ENCODE results near the gene CDH13. TPM values are rescaled to one million over a fixed set of nuclear protein-coding genes. Genes with fewer than 3 reads are reported as not detected.
"Not testable (repeated sequence)": the region's sequence is repeated elsewhere in the genome, so short reads cannot be mapped to it uniquely, and the experiment has no call there.

CDH13 gene
- total RNA-seq, 1 donor from 2014 or later = 45.1 TPM

GRCh38 chr16:82926500-82926899, 299.7 kb downstream of the CDH13 start:
- no peak overlapping the region for H3K4me3 Mint-ChIP-seq (ENCODE audit: unreplicated experiment)
- H3K4me1 Mint-ChIP-seq (ENCODE audit: low read depth) = no peaks in the 10 kb centered on the region
- H3K36me3 Mint-ChIP-seq (ENCODE audit: low read depth) = no peaks in the 10 kb centered on the region
- H3K27ac Mint-ChIP-seq (ENCODE audit: unreplicated experiment) = no peak overlapping the region
- peaks cover 9% of the 10 kb centered on the region for H3K9me3 Mint-ChIP-seq (ENCODE audit: low read depth)
- TF ChIP-seq CTCF (IDR thresholded peaks at IDR 0.05) = no peak
- H3K27me3 Mint-ChIP-seq (ENCODE audit: low read depth) = no peaks in the 10 kb centered on the region
- DNase-seq (ENCODE audit: low spot score) = no peak

- H3K27ac Mint-ChIP-seq (ENCODE audit: unreplicated experiment); H3K4me1 Mint-ChIP-seq (ENCODE audit: low read depth); H3K27me3 Mint-ChIP-seq (ENCODE audit: low read depth); H3K9me3 Mint-ChIP-seq (ENCODE audit: low read depth); H3K36me3 Mint-ChIP-seq (ENCODE audit: low read depth); DNase-seq (ENCODE audit: low spot score); H3K4me3 Mint-ChIP-seq (ENCODE audit: unreplicated experiment): not testable (repeated sequence)
Measured at GRCh38 chr16:82933933-82934332, 307.2 kb downstream of the CDH13 start.

GRCh38 chr16:82935766-82936165, 309.0 kb downstream of the CDH13 start:
- Mint-ChIP-seq H3K9me3 (ENCODE audit: low read depth) (no peaks in the 10 kb centered on the region), H3K4me1 (ENCODE audit: low read depth) (peaks cover 6% of the 10 kb centered on the region), H3K27ac (ENCODE audit: unreplicated experiment) (no peak overlapping the region), H3K4me3 (ENCODE audit: unreplicated experiment) (no peak overlapping the region), H3K27me3 (ENCODE audit: low read depth) (no peaks in the 10 kb centered on the region), H3K36me3 (ENCODE audit: low read depth) (no peaks in the 10 kb centered on the region)
- peak; percentile 11 for TF ChIP-seq CTCF (IDR thresholded peaks at IDR 0.05)
- no peak for DNase-seq (ENCODE audit: low spot score)

- peaks cover 6% of the 10 kb centered on the region for H3K4me1 Mint-ChIP-seq (ENCODE audit: low read depth)
- peak overlapping the region; percentile 6 for H3K27ac Mint-ChIP-seq (ENCODE audit: unreplicated experiment)
- no peak for DNase-seq (ENCODE audit: low spot score)
- no peak overlapping the region for H3K4me3 Mint-ChIP-seq (ENCODE audit: unreplicated experiment)
- H3K36me3 Mint-ChIP-seq (ENCODE audit: low read depth) = no peaks in the 10 kb centered on the region
- H3K27me3 Mint-ChIP-seq (ENCODE audit: low read depth) = no peaks in the 10 kb centered on the region
- H3K9me3 Mint-ChIP-seq (ENCODE audit: low read depth) = no peaks in the 10 kb centered on the region
- TF ChIP-seq CTCF (IDR thresholded peaks at IDR 0.05) = no peak
Measured at GRCh38 chr16:82936941-82937551, 310.3 kb downstream of the CDH13 start.

- Mint-ChIP-seq H3K27me3 (ENCODE audit: low read depth) (no peaks in the 10 kb centered on the region), H3K36me3 (ENCODE audit: low read depth) (no peaks in the 10 kb centered on the region), H3K4me3 (ENCODE audit: unreplicated experiment) (no peak overlapping the region), H3K4me1 (ENCODE audit: low read depth) (peaks cover 6% of the 10 kb centered on the region), H3K9me3 (ENCODE audit: low read depth) (no peaks in the 10 kb centered on the region), H3K27ac (ENCODE audit: unreplicated experiment) (no peak overlapping the region)
- TF ChIP-seq CTCF (IDR thresholded peaks at IDR 0.05) = no peak
- DNase-seq (ENCODE audit: low spot score) = no peak
Measured at GRCh38 chr16:82937926-82938520, 311.3 kb downstream of the CDH13 start.

GRCh38 chr16:82943371-82943770, 316.6 kb downstream of the CDH13 start:
- TF ChIP-seq CTCF (IDR thresholded peaks at IDR 0.05) = no peak
- no peak for DNase-seq (ENCODE audit: low spot score)
- H3K27me3 Mint-ChIP-seq (ENCODE audit: low read depth) = no peaks in the 10 kb centered on the region
- no peaks in the 10 kb centered on the region for H3K36me3 Mint-ChIP-seq (ENCODE audit: low read depth)
- no peaks in the 10 kb centered on the region for H3K9me3 Mint-ChIP-seq (ENCODE audit: low read depth)
- H3K4me3 Mint-ChIP-seq (ENCODE audit: unreplicated experiment) = no peak overlapping the region
- no peaks in the 10 kb centered on the region for H3K4me1 Mint-ChIP-seq (ENCODE audit: low read depth)
- H3K27ac Mint-ChIP-seq (ENCODE audit: unreplicated experiment) = no peak overlapping the region
